Memory B cell (primary cell): Measurements from ENCODE around the gene POLG.
"Not testable (repeated sequence)": the region's sequence is repeated elsewhere in the genome, so short reads cannot be mapped to it uniquely, and the experiment has no call there.

Experiments
- ATAC-seq: fragments of 150-1000 bp; cut with Tn5 transposase; 2 replicates; pipeline ENCODE4 v1.10.0; 2021; ENCODE audit warnings: low read depth, mild to moderate bottlenecking, moderate library complexity
- DNase-seq, 2 donors: peaks; one replicate each; pipeline ENCODE4 v3.0.0; 2022; ENCODE audit warnings: low spot score in 2 of 2
- H3K27ac Mint-ChIP-seq: one replicate; pipeline ENCODE4 v1.8.0; 2022; ENCODE audit warnings: mild to moderate bottlenecking, moderate library complexity, mixed read lengths
- H3K27me3 Mint-ChIP-seq: one replicate; pipeline ENCODE4 v1.8.0; 2022; ENCODE audit warnings: mixed read lengths
- H3K36me3 Mint-ChIP-seq: one replicate; pipeline ENCODE4 v1.8.0; 2022; ENCODE audit warnings: mild to moderate bottlenecking, mixed read lengths
- H3K4me1 Mint-ChIP-seq: one replicate; pipeline ENCODE4 v1.8.0; 2022; ENCODE audit warnings: mixed read lengths
- H3K4me3 Mint-ChIP-seq: one replicate; pipeline ENCODE4 v1.8.0; 2022; ENCODE audit warnings: mild to moderate bottlenecking, moderate library complexity, mixed read lengths
- H3K9me3 Mint-ChIP-seq: one replicate; pipeline ENCODE4 v1.8.0; 2022; ENCODE audit warnings: mixed read lengths

The POLG gene

GRCh38 chr15:89277281-89277680 lies 57.3 kb downstream of the POLG start:
- H3K4me3 Mint-ChIP-seq, H3K4me1 Mint-ChIP-seq, H3K36me3 Mint-ChIP-seq, H3K27ac Mint-ChIP-seq, ATAC-seq, H3K27me3 Mint-ChIP-seq, DNase-seq, H3K9me3 Mint-ChIP-seq: not testable (repeated sequence)
